M059J (cell line): ENCODE measurements around the gene PLPP4. TPM values are rescaled to one million over a fixed set of nuclear protein-coding genes. Genes with fewer than 3 reads are reported as not detected.

ENCODE experiments used
- DNase-seq: peaks from one replicate; pipeline ENCODE4 v3.0.0-alpha.2; 2012; ENCODE audit warnings: low read depth
- total RNA-seq: library from RNA; depleted of rRNA; stranded (reverse); fragments of >200 nt; shearing (Covaris generic); gene quantifications from 2 replicates; pipeline ENCODE4 v1.2.3, GENCODE V29; 2014

The PLPP4 gene
- total RNA-seq, 1 experiment from 2014 or later, result 55.4 TPM

GRCh38 chr10:120456143-120456625 is 843 bp upstream of the PLPP4 start:
- no peak for DNase-seq

GRCh38 chr10:120457431-120458172 is 575 bp downstream of the PLPP4 start:
- DNase-seq, result no peak

GRCh38 chr10:120458432-120458831 is 1.4 kb downstream of the PLPP4 start:
- DNase-seq, result no peak

- no peak for DNase-seq
These were observed 2.2 kb downstream of the PLPP4 start for GRCh38 chr10:120459185-120459584.

- DNase-seq, result peak; percentile 74
These were observed 3.2 kb downstream of the PLPP4 start for GRCh38 chr10:120460186-120460585.

- peak; percentile 100 for DNase-seq
These were observed 3.7 kb downstream of the PLPP4 start for GRCh38 chr10:120460776-120461175.

- DNase-seq, result no peak
These were observed 5.1 kb downstream of the PLPP4 start for GRCh38 chr10:120462018-120462682.

GRCh38 chr10:120465138-120465537 is 8.1 kb downstream of the PLPP4 start:
- no peak for DNase-seq

GRCh38 chr10:120466006-120466405 is 9.0 kb downstream of the PLPP4 start:
- DNase-seq, result no peak

- DNase-seq, result peak; percentile 54
These were observed 16.6 kb downstream of the PLPP4 start for GRCh38 chr10:120473593-120473992.

- DNase-seq, result no peak
These were observed 17.9 kb downstream of the PLPP4 start for GRCh38 chr10:120474956-120475355.

GRCh38 chr10:120475844-120476791 is 19.1 kb downstream of the PLPP4 start:
- DNase-seq, result peak; percentile 34

- DNase-seq, result peak; percentile 89
These were observed 20.2 kb downstream of the PLPP4 start for GRCh38 chr10:120477021-120477742.

GRCh38 chr10:120477743-120478141 is 20.7 kb downstream of the PLPP4 start:
- DNase-seq, result peak; percentile 77

- DNase-seq, result no peak
These were observed 21.4 kb downstream of the PLPP4 start for GRCh38 chr10:120478386-120478785.

GRCh38 chr10:120479506-120479905 is 22.5 kb downstream of the PLPP4 start:
- DNase-seq, result no peak

- no peak for DNase-seq
These were observed 23.1 kb downstream of the PLPP4 start for GRCh38 chr10:120480065-120480600.

- DNase-seq, result no peak
These were observed 23.8 kb downstream of the PLPP4 start for GRCh38 chr10:120480848-120481247.

GRCh38 chr10:120483006-120483405 is 26.0 kb downstream of the PLPP4 start:
- no peak for DNase-seq

GRCh38 chr10:120483651-120484301 is 26.7 kb downstream of the PLPP4 start:
- no peak for DNase-seq

- DNase-seq, result no peak
These were observed 28.9 kb downstream of the PLPP4 start for GRCh38 chr10:120485946-120486345.
